Posterior vena cava (tissue), 2 donors: ENCODE measurements around the gene CASQ1. TPM values are rescaled to one million over a fixed set of nuclear protein-coding genes. Genes with fewer than 3 reads are reported as not detected.

Experiments used
- DNase-seq: peaks from one replicate; pipeline ENCODE4 v3.0.0-alpha.2; 2020; ENCODE audit warnings: low spot score
- intact Hi-C, 2 donors: fragments of 100-400 bp; cut with DNase I; formaldehyde crosslinking; loops; one replicate each; pipeline versions ENCODE4 v1.14.1 to v1.14.2; 2022 to 2023
- total RNA-seq, 2 donors: library from RNA; stranded (reverse); fragmentation: NEBNext Ultra II Directional; extraction: Animal tissue kit (Norgen Biotek cat#: 25700); gene quantifications; one replicate each; pipeline ENCODE4 v1.2.1, GENCODE V29; 2021
- donor health status: DM: yes; HTN: yes; CAD: no.
- donor health status: DM: yes; HTN: yes; CAD: no.

The CASQ1 gene
- total RNA-seq, 2 donors from 2014 or later = 4.5 to 10.4 TPM

DNA sequence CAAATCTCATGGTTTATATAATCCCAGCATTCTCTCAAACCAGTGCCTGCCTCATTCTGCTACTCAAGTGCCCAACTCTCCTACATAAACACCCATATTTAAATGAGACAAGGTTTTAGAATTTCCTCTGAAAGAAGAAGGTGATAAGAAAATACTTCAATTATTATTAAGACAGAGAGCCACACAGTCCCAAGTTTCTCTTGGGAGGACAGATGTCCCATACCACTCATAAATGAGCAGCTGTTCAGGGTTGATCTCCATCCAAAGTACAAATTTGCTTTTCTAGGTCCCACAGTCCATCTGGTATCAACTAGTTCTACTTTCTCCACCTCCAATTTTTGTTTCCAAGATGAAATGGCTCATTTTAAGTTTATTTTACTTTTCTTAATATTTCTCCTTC, 60.6 kb downstream of the CASQ1 start:
- intact Hi-C loops = loop anchor here (10.0 kb wide), 2 partner anchors 56 to 146 kb away; partner anchors contain the start of gene CASQ1 (in 2 of the 2)
- no peak for DNase-seq

Other genes starting within 250 kb of the CASQ1 start
- gene IGSF9, start 245.0 kb upstream of the CASQ1 start, total RNA-seq = under 1 TPM; 0.10 to 0.42 TPM
- gene SLAMF9, start 236.3 kb upstream of the CASQ1 start, total RNA-seq = under 1 TPM in 1 of 2 donors, not detected in 1; 0.38 TPM
- 1 to 10 TPM; 5.5 to 6.3 TPM for gene PIGM, start 158.6 kb upstream of the CASQ1 start, total RNA-seq
- gene KCNJ10, start 120.4 kb upstream of the CASQ1 start, total RNA-seq = under 1 TPM in 1 of 2 donors, not detected in 1; 0.19 TPM
- not detected for gene KCNJ9, start 109.0 kb upstream of the CASQ1 start, total RNA-seq
- 10 to 100 TPM; 16.0 to 17.4 TPM for gene IGSF8, start 92.0 kb upstream of the CASQ1 start, total RNA-seq
- gene ATP1A2, start 74.8 kb upstream of the CASQ1 start, total RNA-seq = 10 to 100 TPM in 1 of 2 donors, 1 to 10 TPM in 1; 4.1 to 10.8 TPM
- gene ATP1A4, start 39.0 kb upstream of the CASQ1 start, total RNA-seq = not detected
- 100 to 1,000 TPM; 299 to 410 TPM for gene PEA15, start 14.8 kb downstream of the CASQ1 start, total RNA-seq
- gene DCAF8, start 72.0 kb downstream of the CASQ1 start, total RNA-seq = 10 to 100 TPM; 95.3 to 95.5 TPM
- gene PEX19, start 94.6 kb downstream of the CASQ1 start, total RNA-seq = 10 to 100 TPM; 54.0 to 60.0 TPM
- gene COPA, start 152.7 kb downstream of the CASQ1 start, total RNA-seq = 100 to 1,000 TPM; 165 to 172 TPM
- 10 to 100 TPM; 57.3 to 78.9 TPM for gene NCSTN, start 152.8 kb downstream of the CASQ1 start, total RNA-seq
- under 1 TPM in 1 of 2 donors, not detected in 1; 0.14 TPM for gene NHLH1, start 176.5 kb downstream of the CASQ1 start, total RNA-seq
- gene VANGL2, start 210.0 kb downstream of the CASQ1 start, total RNA-seq = 1 to 10 TPM; 2.0 to 2.4 TPM